Activated CD4-positive, alpha-beta T cell treated with anti-CD3 and anti-CD28 coated beads, Interleukin-2, amount 50 U/mL, for 4 hours (primary cell): ENCODE measurements around the gene DAPP1.
"Not testable (repeated sequence)": the region's sequence is repeated elsewhere in the genome, so short reads cannot be mapped to it uniquely, and the experiment has no call there.

Experiments
- DNase-seq, 2 experiments: peaks; one replicate each; pipeline ENCODE4 v3.0.0-alpha.2; 2020

DAPP1 gene

GRCh38 chr4:99825272-99825671, 8.6 kb downstream of the DAPP1 start:
- no peak for DNase-seq

- no peak for DNase-seq
These were observed 9.4 kb downstream of the DAPP1 start for GRCh38 chr4:99826016-99826415.

- no peak for DNase-seq
These were observed 10.8 kb downstream of the DAPP1 start for GRCh38 chr4:99827454-99827853.

GRCh38 chr4:99827857-99828256, 11.2 kb downstream of the DAPP1 start:
- no peak for DNase-seq

GRCh38 chr4:99828477-99828876, 11.8 kb downstream of the DAPP1 start:
- no peak for DNase-seq

- DNase-seq, result not testable (repeated sequence)
These were observed 13.4 kb downstream of the DAPP1 start for GRCh38 chr4:99830051-99830450.

GRCh38 chr4:99832321-99832720, 15.7 kb downstream of the DAPP1 start:
- no peak for DNase-seq

- no peak for DNase-seq
These were observed 16.1 kb downstream of the DAPP1 start for GRCh38 chr4:99832758-99833157.

- no peak for DNase-seq
These were observed 17.1 kb downstream of the DAPP1 start for GRCh38 chr4:99833756-99834155.

GRCh38 chr4:99834569-99834968, 17.9 kb downstream of the DAPP1 start:
- DNase-seq, result no peak

GRCh38 chr4:99835942-99836341, 19.3 kb downstream of the DAPP1 start:
- DNase-seq, result no peak

- DNase-seq, result no peak
These were observed 22.3 kb downstream of the DAPP1 start for GRCh38 chr4:99838927-99839326.

- DNase-seq, result no peak
These were observed 24.5 kb downstream of the DAPP1 start for GRCh38 chr4:99841129-99841528.

- no peak for DNase-seq
These were observed 26.8 kb downstream of the DAPP1 start for GRCh38 chr4:99843413-99843812.

GRCh38 chr4:99844048-99844447, 27.4 kb downstream of the DAPP1 start:
- no peak for DNase-seq

- DNase-seq, result no peak
These were observed 28.6 kb downstream of the DAPP1 start for GRCh38 chr4:99845179-99845578.

GRCh38 chr4:99845708-99846469, 29.3 kb downstream of the DAPP1 start:
- no peak for DNase-seq

- no peak for DNase-seq
These were observed 30.3 kb downstream of the DAPP1 start for GRCh38 chr4:99846891-99847290.

- DNase-seq, result no peak
These were observed 30.8 kb downstream of the DAPP1 start for GRCh38 chr4:99847362-99847976.

- no peak for DNase-seq
These were observed 32.0 kb downstream of the DAPP1 start for GRCh38 chr4:99848591-99849001.

GRCh38 chr4:99852199-99852749, 35.6 kb downstream of the DAPP1 start:
- no peak for DNase-seq

GRCh38 chr4:99853190-99853589, 36.6 kb downstream of the DAPP1 start:
- no peak for DNase-seq

GRCh38 chr4:99853999-99854398, 37.4 kb downstream of the DAPP1 start:
- no peak for DNase-seq

- no peak for DNase-seq
These were observed 39.1 kb downstream of the DAPP1 start for GRCh38 chr4:99855678-99856077.
